HEK293 (cell line): Measurements from ENCODE around the gene TRAPPC6A.

ENCODE experiments used
- CTCF ChIA-PET: fragments of 350-600 bp; formaldehyde crosslinking; extraction: SDS; loops from one replicate; lab custom pipeline; 2021; ENCODE audit warnings: antibody characterized with exemption; lab: Yijun Ruan, JAX
- POLR2A ChIA-PET: fragments of 300-600 bp; formaldehyde crosslinking; extraction: SDS; loops from one replicate; lab custom pipeline; 2020; ENCODE audit warnings: antibody characterized with exemption, inconsistent platforms; lab: Yijun Ruan, JAX
- H3K27ac ChIP-seq: fragments of 200-500 bp; sonication (Bioruptor generic); 2 replicates; pipeline ENCODE4 v1.5.1; 2014; ENCODE audit warnings: low read depth, low read length, control low read depth, inconsistent platforms; ENCODE audit errors: extremely low read depth
- H3K36me3 ChIP-seq, 2 experiments: fragments of 200-500 bp in 1 of 2; sonication (Bioruptor generic) in 1 of 2; 1 replicate in 1 of 2; 2 replicates in 1 of 2; pipeline ENCODE4 v1.5.1; 2014 to 2017; ENCODE audit warnings: inconsistent platforms in 2 of 2, low read length in 2 of 2; ENCODE audit not compliant: control insufficient read depth in 2 of 2, insufficient read depth in 1 of 2
- H3K4me1 ChIP-seq: fragments of 200-500 bp; sonication (Bioruptor generic); 2 replicates; pipeline ENCODE4 v1.5.1; 2014; ENCODE audit warnings: mild to moderate bottlenecking, low read length, inconsistent platforms; ENCODE audit not compliant: control insufficient read depth, insufficient read depth
- H3K4me3 ChIP-seq: 2 replicates; pipeline ENCODE4 v1.5.1; 2011; ENCODE audit warnings: low read depth, mild to moderate bottlenecking, control low read depth, low read length, moderate library complexity
- H3K9me3 ChIP-seq: fragments of 200-500 bp; sonication (Bioruptor generic); 2 replicates; pipeline ENCODE4 v1.5.1; 2014; ENCODE audit warnings: low read depth, low read length, inconsistent platforms; ENCODE audit not compliant: control insufficient read depth, insufficient read depth
- BCL6B ChIP-seq: fragments of 450-650 bp; formaldehyde crosslinking; IDR thresholded peaks from 2 replicates; pipeline ENCODE4 v1.5.1; 2017; ENCODE audit warnings: missing biosample characterization, missing genetic modification characterization
- EGR2 ChIP-seq: fragments of 450-650 bp; formaldehyde crosslinking; IDR thresholded peaks from 2 replicates; pipeline ENCODE4 v1.5.1; 2016; ENCODE audit warnings: low read depth, missing biosample characterization, missing genetic modification characterization
- GLIS1 ChIP-seq: fragments of 450-650 bp; formaldehyde crosslinking; IDR thresholded peaks from 2 replicates; pipeline ENCODE4 v1.5.1; 2016; ENCODE audit warnings: missing biosample characterization, missing genetic modification characterization
- KLF1 ChIP-seq: fragments of 450-650 bp; formaldehyde crosslinking; IDR thresholded peaks from 2 replicates; pipeline ENCODE4 v1.5.1; 2016; ENCODE audit warnings: missing biosample characterization, missing genetic modification characterization
- RBAK ChIP-seq: fragments of 450-650 bp; formaldehyde crosslinking; IDR thresholded peaks from 2 replicates; pipeline ENCODE4 v1.5.1; 2016; ENCODE audit warnings: missing biosample characterization, missing genetic modification characterization
- SP7 ChIP-seq: fragments of 450-650 bp; formaldehyde crosslinking; IDR thresholded peaks from 2 replicates; pipeline ENCODE4 v1.5.1; 2016; ENCODE audit warnings: missing biosample characterization, missing genetic modification characterization
- ZFHX2 ChIP-seq: fragments of 450-650 bp; formaldehyde crosslinking; conservative IDR thresholded peaks from 2 replicates; pipeline ENCODE4 v1.5.1; 2016; ENCODE audit warnings: missing biosample characterization, missing genetic modification characterization
- ZNF138 ChIP-seq: fragments of 450-650 bp; formaldehyde crosslinking; IDR thresholded peaks from 2 replicates; pipeline ENCODE4 v1.5.1; 2016; ENCODE audit warnings: missing biosample characterization, missing genetic modification characterization, borderline replicate concordance
- ZNF223 ChIP-seq: fragments of 450-650 bp; formaldehyde crosslinking; IDR thresholded peaks from 2 replicates; pipeline ENCODE4 v1.5.1; 2016; ENCODE audit warnings: missing biosample characterization, missing genetic modification characterization
- ZNF394 ChIP-seq: fragments of 450-650 bp; formaldehyde crosslinking; IDR thresholded peaks from 2 replicates; pipeline ENCODE4 v1.5.1; 2016; ENCODE audit warnings: missing biosample characterization, missing genetic modification characterization, mild to moderate bottlenecking, moderate library complexity, borderline replicate concordance
- ZNF792 ChIP-seq: fragments of 450-650 bp; formaldehyde crosslinking; IDR thresholded peaks from 2 replicates; pipeline ENCODE4 v1.5.1; 2016; ENCODE audit warnings: missing biosample characterization, missing genetic modification characterization
- TF ChIP-seq, protein P1 (sequence below): fragments of 450-650 bp; formaldehyde crosslinking; IDR thresholded peaks from 2 replicates; pipeline ENCODE4 v1.5.1; 2016; ENCODE audit warnings: missing biosample characterization, missing genetic modification characterization

The TRAPPC6A gene

DNA sequence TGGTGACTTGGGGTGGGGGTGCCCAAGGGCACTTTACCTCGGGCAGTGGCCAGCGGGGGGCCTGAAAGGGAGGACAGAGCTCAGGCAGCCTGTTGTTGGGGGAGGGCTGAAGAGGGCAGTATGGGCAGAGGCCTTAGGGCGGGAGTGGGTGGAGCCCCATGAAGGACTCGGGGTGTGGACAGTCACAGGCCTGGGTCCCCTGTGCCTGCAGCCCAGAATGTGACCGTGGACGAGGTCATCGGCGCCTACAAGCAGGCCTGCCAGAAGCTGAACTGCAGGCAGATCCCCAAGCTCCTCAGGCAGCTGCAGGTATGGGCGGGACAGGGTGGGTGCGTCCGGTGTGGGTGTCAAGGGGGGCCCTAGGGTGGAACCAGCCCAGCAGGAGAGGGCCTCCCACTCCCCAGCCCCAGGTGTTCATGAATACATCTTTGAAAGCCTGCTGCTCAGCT, 39.7 kb downstream of the TRAPPC6A start:
- Histone ChIP-seq H3K9me3 (no peaks in the 10 kb centered on the region), H3K36me3 (peaks cover 0 to 24% of the 10 kb centered on the region in 2 experiments; a peak in 2 of 3 replicates), H3K27ac (no peak overlapping the region), H3K4me3 (no peak overlapping the region), H3K4me1 (peaks cover 5% of the 10 kb centered on the region; the same call in 1 of the 2 replicates)
- TF ChIP-seq ZNF223 (tag by site-specific recombination) = 0 out of 2 replicates have a peak, but pooled peaks have one; percentile 17
- TF ChIP-seq, protein P1, sequence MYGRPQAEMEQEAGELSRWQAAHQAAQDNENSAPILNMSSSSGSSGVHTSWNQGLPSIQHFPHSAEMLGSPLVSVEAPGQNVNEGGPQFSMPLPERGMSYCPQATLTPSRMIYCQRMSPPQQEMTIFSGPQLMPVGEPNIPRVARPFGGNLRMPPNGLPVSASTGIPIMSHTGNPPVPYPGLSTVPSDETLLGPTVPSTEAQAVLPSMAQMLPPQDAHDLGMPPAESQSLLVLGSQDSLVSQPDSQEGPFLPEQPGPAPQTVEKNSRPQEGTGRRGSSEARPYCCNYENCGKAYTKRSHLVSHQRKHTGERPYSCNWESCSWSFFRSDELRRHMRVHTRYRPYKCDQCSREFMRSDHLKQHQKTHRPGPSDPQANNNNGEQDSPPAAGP (tag by site-specific recombination) = 0 out of 2 replicates have a peak, but pooled peaks have one; percentile 19
- TF ChIP-seq ZFHX2 (tag by site-specific recombination) = peak; percentile 83
- no peak for TF ChIP-seq RBAK (tag by site-specific recombination)
- TF ChIP-seq KLF1 (tag by site-specific recombination) = peak; percentile 88
- TF ChIP-seq EGR2 (tag by site-specific recombination) = peak; percentile 75
- ChIA-PET POLR2A (interaction anchor here (1.2 to 1.7 kb wide), 2 partner anchors 11 to 46 kb away, joined by 3 to 4 read pairs; no protein-coding TSS in a partner anchor), CTCF (no interaction called here)

GRCh38 chr19:45137179-45137761, 40.8 kb downstream of the TRAPPC6A start:
- Histone ChIP-seq H3K36me3 (peaks cover 0 to 18% of the 10 kb centered on the region in 2 experiments; a peak in 2 of 3 replicates), H3K4me3 (no peak overlapping the region), H3K27ac (no peak overlapping the region), H3K9me3 (no peaks in the 10 kb centered on the region), H3K4me1 (peaks cover 5% of the 10 kb centered on the region; the same call in 1 of the 2 replicates)
- POLR2A ChIA-PET = interaction anchor here (1.7 kb wide), 1 partner anchor 45 kb away, joined by 4 read pairs; no protein-coding TSS in a partner anchor
- TF ChIP-seq ZNF138 (tag by site-specific recombination) (no peak), SP7 (tag by site-specific recombination) (peak; percentile 50), BCL6B (tag by site-specific recombination) (no peak)
- CTCF ChIA-PET = interaction anchor here (0.6 to 3.2 kb wide), 4 partner anchors 11 to 185 kb away, joined by 3 to 23 read pairs (median 4); no protein-coding TSS in a partner anchor

GRCh38 chr19:45136507-45137178, 41.4 kb downstream of the TRAPPC6A start:
- Histone ChIP-seq H3K4me1 (peaks cover 5% of the 10 kb centered on the region; the same call in 1 of the 2 replicates), H3K9me3 (no peaks in the 10 kb centered on the region), H3K4me3 (no peak overlapping the region), H3K27ac (peak overlapping the region; percentile 52), H3K36me3 (peaks cover 0 to 12% of the 10 kb centered on the region in 2 experiments; a peak in 2 of 3 replicates)
- ChIA-PET CTCF (interaction anchor here (0.6 to 3.2 kb wide), 5 partner anchors 11 to 185 kb away, joined by 3 to 23 read pairs (median 4); no protein-coding TSS in a partner anchor), POLR2A (interaction anchor here (1.7 kb wide), 1 partner anchor 45 kb away, joined by 4 read pairs; no protein-coding TSS in a partner anchor)
- peak; percentile 56 for TF ChIP-seq GLIS1 (tag by site-specific recombination)
- peak; percentile 65; the same call in 1 of the 2 replicates for TF ChIP-seq ZNF394
- no peak for TF ChIP-seq ZNF792 (tag by site-specific recombination)
